ENCODE measurements around the gene PXDC1. TPM values are rescaled to one million over a fixed set of nuclear protein-coding genes. Genes with fewer than 3 reads are reported as not detected.
"Not testable (repeated sequence)": the region's sequence is repeated elsewhere in the genome, so short reads cannot be mapped to it uniquely, and the experiment has no call there.

The PXDC1 gene
- total and polyA plus RNA-seq, 10 donors: 17.7 to 51.5 (median 32.0) TPM

GRCh38 chr6:3776881-3777507, 25.5 kb upstream of the PXDC1 start:
- no peak for DNase-seq
- Histone ChIP-seq H3K4me3 (no peak overlapping the region), H3K4me1 (peaks cover 0 to 4% (median 0%) of the 10 kb centered on the region in 6 donors), H3K36me3 (no peaks in the 10 kb centered on the region), H3K9me3 (no peaks in the 10 kb centered on the region), H3K27me3 (replicated peaks in 1 of 7) (no peaks in the 10 kb centered on the region), H3K27ac (no peak overlapping the region)
- intact Hi-C loops (cut with DNase I; ENCODE audit: low total_unique reads): no loop called here
- TF ChIP-seq CTCF (IDR thresholded peaks at IDR 0.05 in 8 of 11, conservative IDR thresholded peaks at IDR 0.05 in 3 of 11) (no peak), POLR2AphosphoS5 (IDR thresholded peaks at IDR 0.05) (no peak), POLR2A (IDR thresholded peaks at IDR 0.05) (no peak)
- WGBS, 5 donors: 82 to 91% (median 85%) methylated on average over 6 of the region's 6 CpGs

GRCh38 chr6:3775847-3776246, 24.3 kb upstream of the PXDC1 start:
- Histone ChIP-seq H3K27ac (no peak overlapping the region), H3K27me3 (replicated peaks in 1 of 7) (no peaks in the 10 kb centered on the region), H3K4me3 (no peak overlapping the region), H3K4me1 (peaks cover 0 to 4% (median 0%) of the 10 kb centered on the region in 6 donors), H3K36me3 (no peaks in the 10 kb centered on the region), H3K9me3 (peaks cover 0 to 4% (median 0%) of the 10 kb centered on the region in 8 donors)
- no peak for TF ChIP-seq POLR2AphosphoS5 (IDR thresholded peaks at IDR 0.05)
- DNase-seq: no peak
- intact Hi-C loops (cut with DNase I; ENCODE audit: low total_unique reads): no loop called here
- WGBS, 5 donors: 95 to 99% (median 97%) methylated on average over 4 of the region's 4 CpGs

- TF ChIP-seq POLR2A (IDR thresholded peaks at IDR 0.05) (no peak), POLR2AphosphoS5 (IDR thresholded peaks at IDR 0.05) (no peak), CTCF (IDR thresholded peaks at IDR 0.05 in 8 of 11, conservative IDR thresholded peaks at IDR 0.05 in 3 of 11) (no peak)
- no peak overlapping the region for H3K4me3 ChIP-seq
- H3K9me3 ChIP-seq: peaks cover 0 to 4% (median 0%) of the 10 kb centered on the region in 8 donors
- WGBS, 5 donors: 86 to 95% (median 92%) methylated on average over 7 of the region's 7 CpGs
- no peaks in the 10 kb centered on the region for H3K27me3 ChIP-seq (replicated peaks in 1 of 7)
- intact Hi-C loops (cut with DNase I; ENCODE audit: low total_unique reads): no loop called here
- H3K27ac ChIP-seq: no peak overlapping the region
- no peaks in the 10 kb centered on the region for H3K36me3 ChIP-seq
- DNase-seq: no peak
- peaks cover 0 to 5% (median 0%) of the 10 kb centered on the region in 6 donors for H3K4me1 ChIP-seq
These were observed 23.9 kb upstream of the PXDC1 start for GRCh38 chr6:3775386-3775785.

GRCh38 chr6:3773678-3774298, 22.3 kb upstream of the PXDC1 start:
- no peak overlapping the region for H3K27ac ChIP-seq
- no peak for DNase-seq

GRCh38 chr6:3772127-3772999, 20.9 kb upstream of the PXDC1 start:
- intact Hi-C loops (cut with DNase I; ENCODE audit: low total_unique reads); H3K9me3 ChIP-seq; H3K27ac ChIP-seq; DNase-seq; H3K27me3 ChIP-seq (replicated peaks in 1 of 7); H3K36me3 ChIP-seq; H3K4me3 ChIP-seq: not testable (repeated sequence)
- peaks cover 0 to 27% (median 10%) of the 10 kb centered on the region in 6 donors for H3K4me1 ChIP-seq
- 84 to 89% (median 86%) methylated on average over 12 of the region's 12 CpGs for WGBS, 5 donors

More at GRCh38 chr6:3773678-3774298, 22.3 kb upstream of the PXDC1 start:
- WGBS, 5 donors: 77 to 84% (median 80%) methylated on average over 7 of the region's 7 CpGs
- Histone ChIP-seq H3K4me3 (no peak overlapping the region), H3K4me1 (peaks cover 0 to 16% (median 2%) of the 10 kb centered on the region in 6 donors), H3K36me3 (no peaks in the 10 kb centered on the region), H3K9me3 (peaks cover 0 to 4% (median 0%) of the 10 kb centered on the region in 8 donors), H3K27me3 (replicated peaks in 1 of 7) (no peaks in the 10 kb centered on the region)
- intact Hi-C loops (cut with DNase I; ENCODE audit: low total_unique reads): no loop called here
- TF ChIP-seq POLR2A (IDR thresholded peaks at IDR 0.05): no peak
- no peak for TF ChIP-seq POLR2AphosphoS5 (IDR thresholded peaks at IDR 0.05)
- no peak for TF ChIP-seq CTCF (IDR thresholded peaks at IDR 0.05 in 8 of 11, conservative IDR thresholded peaks at IDR 0.05 in 3 of 11)
